ENCODE data around the gene THBS1. TPM values are rescaled to one million over a fixed set of nuclear protein-coding genes. Genes with fewer than 3 reads are reported as not detected.
A peak's percentile ranks its signal among the peaks of the same experiment; 100 is the strongest.

The THBS1 gene
- total RNA-seq, 8 experiments from 2014 or later: 3.2 to 54.8 (median 5.6) TPM

GRCh38 chr15:39553947-39554693 lies 26.8 kb upstream of the THBS1 start:
- 0 to 57% (median 33%) methylated on average over 1 to 2 of the region's 2 CpGs; no CpG with 5 or more reads in 1 of the 10 experiments for WGBS, 10 experiments
- Histone ChIP-seq H3K27ac (no peak overlapping the region), H3K4me1 (replicated peaks in 1 of 2) (no peaks in the 10 kb centered on the region), H3K4me3 (no peak overlapping the region)
- ATAC-seq (replicated peaks in 6 of 8): no peak
- in situ Hi-C loops (cut with MboI; ENCODE audit: low pct_unique_long_range_greater_than_20kb in 2 of 9, low sequenced_read_pairs in 9 of 9, unreplicated experiment in 9 of 9): no loop called here

DNA sequence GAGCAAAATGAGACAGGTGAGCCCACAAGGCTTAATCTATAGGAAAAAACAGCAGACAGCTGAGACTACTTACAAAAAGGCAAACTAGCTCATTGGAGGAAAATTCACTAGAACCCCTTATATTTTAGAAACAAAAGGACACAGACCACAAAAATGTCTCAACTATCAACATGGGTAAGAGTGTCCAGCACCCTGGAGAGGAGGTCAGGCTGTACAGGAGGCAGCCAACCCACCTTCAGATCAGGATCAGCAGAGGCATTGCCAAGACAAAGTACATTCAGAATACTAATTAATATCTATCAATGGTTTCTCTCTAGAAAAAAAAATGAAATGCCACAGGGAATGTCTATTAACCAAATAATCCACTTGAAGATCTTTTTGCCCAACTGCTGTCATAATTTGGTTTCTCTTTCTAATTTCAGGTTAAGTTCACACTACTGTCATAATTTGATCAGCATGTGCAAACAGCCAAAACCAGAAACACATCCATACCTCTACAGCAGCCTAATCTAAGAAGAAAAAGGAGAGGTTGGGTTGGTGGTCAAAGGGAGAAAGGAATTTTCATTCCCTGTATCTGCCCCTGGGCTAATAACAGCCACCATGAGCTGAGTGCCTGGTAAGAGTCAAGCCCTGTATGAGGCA lies 26.0 kb upstream of the THBS1 start:
- ATAC-seq (replicated peaks in 6 of 8): no peak
- Histone ChIP-seq H3K4me1 (replicated peaks in 1 of 2) (no peaks in the 10 kb centered on the region), H3K27ac (no peak overlapping the region), H3K4me3 (no peak overlapping the region)
- in situ Hi-C loops (cut with MboI; ENCODE audit: low pct_unique_long_range_greater_than_20kb in 2 of 9, low sequenced_read_pairs in 9 of 9, unreplicated experiment in 9 of 9): no loop called here

DNA sequence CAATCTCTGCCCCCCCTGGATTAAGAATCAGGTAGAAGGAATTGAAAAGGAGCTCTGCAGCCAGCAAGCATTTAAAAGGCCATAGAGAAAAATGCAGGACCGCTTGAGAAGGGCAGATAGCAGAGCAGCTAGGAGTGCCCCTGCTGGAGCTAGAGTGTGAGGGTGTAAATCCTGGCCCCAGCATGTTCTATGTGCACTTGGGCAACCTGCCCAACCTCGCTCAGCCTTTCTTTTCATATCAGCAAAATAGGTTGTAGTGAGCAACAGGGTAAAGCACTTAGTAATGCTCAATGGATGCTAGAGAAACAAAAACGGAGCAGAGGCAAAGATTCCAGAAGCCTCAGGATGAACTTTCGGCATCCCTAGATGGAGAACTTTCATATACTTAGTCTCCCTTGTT lies 25.0 kb upstream of the THBS1 start:
- no peak overlapping the region for H3K27ac ChIP-seq
- ATAC-seq (replicated peaks in 6 of 8): peak in 1 of 8 experiments; percentile 42
- 60 to 100% (median 86%) methylated on average over 1 to 3 of the region's 4 CpGs; no CpG with 5 or more reads in 2 of the 10 experiments for WGBS, 10 experiments
- in situ Hi-C loops (cut with MboI; ENCODE audit: low pct_unique_long_range_greater_than_20kb in 2 of 9, low sequenced_read_pairs in 9 of 9, unreplicated experiment in 9 of 9): no loop called here
- no peaks in the 10 kb centered on the region for H3K4me1 ChIP-seq (replicated peaks in 1 of 2)
- no peak overlapping the region for H3K4me3 ChIP-seq

- H3K4me3 ChIP-seq: no peak overlapping the region
- H3K4me1 ChIP-seq (replicated peaks in 1 of 2): no peaks in the 10 kb centered on the region
- H3K27ac ChIP-seq: no peak overlapping the region
- 70 to 100% (median 83%) methylated on average over 2 to 5 of the region's 7 CpGs; no CpG with 5 or more reads in 2 of the 10 experiments for WGBS, 10 experiments
- in situ Hi-C loops (cut with MboI; ENCODE audit: low pct_unique_long_range_greater_than_20kb in 2 of 9, low sequenced_read_pairs in 9 of 9, unreplicated experiment in 9 of 9): no loop called here
- ATAC-seq (replicated peaks in 6 of 8): no peak
Measured at GRCh38 chr15:39556461-39556860, 24.4 kb upstream of the THBS1 start.

GRCh38 chr15:39558421-39558820 lies 22.5 kb upstream of the THBS1 start:
- in situ Hi-C loops (cut with MboI; ENCODE audit: low pct_unique_long_range_greater_than_20kb in 2 of 9, low sequenced_read_pairs in 9 of 9, unreplicated experiment in 9 of 9): no loop called here
- ATAC-seq (replicated peaks in 6 of 8): no peak
- WGBS, 10 experiments: 65 to 94% (median 87%) methylated on average over 2 to 3 of the region's 3 CpGs; no CpG with 5 or more reads in 5 of the 10 experiments

DNA sequence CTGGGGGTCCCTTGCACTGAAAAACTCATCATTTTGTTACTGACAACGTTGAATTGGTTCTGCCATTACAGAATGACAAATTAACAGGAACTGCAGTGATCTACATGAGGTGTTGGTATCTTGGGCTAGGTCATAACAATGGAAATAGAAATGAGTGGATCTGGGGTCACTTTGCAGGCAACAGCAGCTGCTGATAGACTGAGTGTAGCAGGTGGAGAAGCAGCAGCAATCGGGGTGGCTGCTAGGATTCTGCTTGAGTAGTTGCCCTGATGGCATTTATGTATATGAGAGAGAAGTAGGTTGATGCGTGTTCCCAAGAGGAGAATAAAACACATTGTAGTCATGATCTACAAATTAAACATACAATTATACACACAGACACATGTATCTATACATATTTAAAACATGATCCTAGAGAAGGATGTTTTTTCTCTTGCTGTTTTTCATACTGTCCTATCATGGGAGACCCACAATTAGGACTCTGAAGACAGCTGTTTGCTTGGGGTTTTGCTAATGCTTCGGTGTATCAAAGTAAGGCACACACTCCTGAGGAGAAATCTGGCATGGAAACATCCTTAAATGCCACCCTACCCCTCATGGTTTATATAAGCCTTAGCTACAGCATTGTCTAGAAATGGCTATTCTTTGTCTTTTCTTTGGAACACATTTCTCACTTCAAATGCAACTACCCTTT lies 15.8 kb upstream of the THBS1 start:
- no peak for ATAC-seq (replicated peaks in 6 of 8)
- Histone ChIP-seq H3K4me1 (replicated peaks in 1 of 2) (no peaks in the 10 kb centered on the region), H3K27ac (no peak overlapping the region), H3K4me3 (no peak overlapping the region)
- WGBS, 10 experiments: 60 to 100% (median 80%) methylated on average over 1 to 3 of the region's 4 CpGs; no CpG with 5 or more reads in 3 of the 10 experiments
- in situ Hi-C loops (cut with MboI; ENCODE audit: low pct_unique_long_range_greater_than_20kb in 2 of 9, low sequenced_read_pairs in 9 of 9, unreplicated experiment in 9 of 9): no loop called here

More at GRCh38 chr15:39558421-39558820, 22.5 kb upstream of the THBS1 start:
- Histone ChIP-seq H3K4me1 (replicated peaks in 1 of 2) (no peaks in the 10 kb centered on the region), H3K27ac (no peak overlapping the region), H3K4me3 (no peak overlapping the region)

GRCh38 chr15:39565851-39566250 lies 15.0 kb upstream of the THBS1 start:
- WGBS, 10 experiments: 80 to 100% (median 100%) methylated on average over 1 to 2 of the region's 2 CpGs; no CpG with 5 or more reads in 4 of the 10 experiments
- Histone ChIP-seq H3K4me1 (replicated peaks in 1 of 2) (no peaks in the 10 kb centered on the region), H3K27ac (no peak overlapping the region), H3K4me3 (no peak overlapping the region)
- in situ Hi-C loops (cut with MboI; ENCODE audit: low pct_unique_long_range_greater_than_20kb in 2 of 9, low sequenced_read_pairs in 9 of 9, unreplicated experiment in 9 of 9): no loop called here
- no peak for ATAC-seq (replicated peaks in 6 of 8)

DNA sequence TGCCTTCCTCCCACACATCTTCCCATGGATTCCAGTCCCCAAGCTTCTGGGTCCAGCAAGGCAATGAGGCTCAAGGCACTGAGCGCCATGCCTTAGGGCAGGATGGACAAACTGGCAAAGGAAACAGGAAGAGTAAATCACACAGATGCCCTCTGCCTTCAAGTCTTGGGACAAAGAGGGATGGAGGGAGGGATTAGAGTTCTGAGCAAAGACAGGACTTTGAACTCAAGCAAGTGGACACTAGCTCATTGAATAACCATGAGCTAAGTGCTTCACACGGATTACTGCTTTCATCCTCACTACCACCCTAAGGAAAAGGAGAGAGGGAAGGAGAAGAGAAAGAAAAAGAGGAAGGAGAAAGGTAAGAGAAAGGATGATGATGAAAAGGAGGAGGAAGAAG lies 7.6 kb upstream of the THBS1 start:
- in situ Hi-C loops (cut with MboI; ENCODE audit: low pct_unique_long_range_greater_than_20kb in 2 of 9, low sequenced_read_pairs in 9 of 9, unreplicated experiment in 9 of 9): loop anchor here in 1 of 9 experiments (10.0 kb wide), 1 partner anchor 398 kb away; no protein-coding TSS in a partner anchor
- WGBS, 10 experiments: 20 to 100% (median 74%) methylated on average over 1 to 2 of the region's 2 CpGs
- no peaks in the 10 kb centered on the region for H3K4me1 ChIP-seq (replicated peaks in 1 of 2)
- ATAC-seq (replicated peaks in 6 of 8): no peak
- no peak overlapping the region for H3K27ac ChIP-seq
- no peak overlapping the region for H3K4me3 ChIP-seq

- Histone ChIP-seq H3K27ac (no peak overlapping the region), H3K4me3 (no peak overlapping the region), H3K4me1 (replicated peaks in 1 of 2) (no peaks in the 10 kb centered on the region)
- ATAC-seq (replicated peaks in 6 of 8): peak in 1 of 8 experiments; percentile 24
- 4 to 100% (median 71%) methylated on average over 2 to 4 of the region's 4 CpGs for WGBS, 10 experiments
- in situ Hi-C loops (cut with MboI; ENCODE audit: low pct_unique_long_range_greater_than_20kb in 2 of 9, low sequenced_read_pairs in 9 of 9, unreplicated experiment in 9 of 9): loop anchor here in 1 of 9 experiments (10.0 kb wide), 1 partner anchor 399 kb away; no protein-coding TSS in a partner anchor
Measured at GRCh38 chr15:39573844-39574243, 7.0 kb upstream of the THBS1 start.

DNA sequence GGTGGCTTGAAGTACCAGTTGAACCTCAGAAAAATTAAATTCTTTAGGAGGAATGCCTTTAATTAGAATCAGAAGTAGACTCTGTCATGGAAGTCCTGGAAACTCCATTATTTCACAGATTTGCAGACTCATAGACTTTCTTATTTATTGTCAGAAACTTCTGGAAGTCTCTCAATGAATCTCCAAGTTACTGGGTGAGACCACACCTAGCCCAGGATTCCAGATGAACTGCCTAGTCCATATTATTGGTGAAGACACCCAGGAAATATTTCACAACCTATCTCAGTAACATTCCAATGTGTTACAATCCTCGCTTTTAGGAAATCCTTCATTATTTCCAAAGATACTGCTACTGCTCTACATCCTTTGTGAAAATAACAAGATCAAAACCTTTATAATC lies 6.5 kb upstream of the THBS1 start:
- Histone ChIP-seq H3K4me1 (replicated peaks in 1 of 2) (peaks cover 0 to 2% of the 10 kb centered on the region in 2 donors), H3K4me3 (no peak overlapping the region), H3K27ac (no peak overlapping the region)
- 0 to 100% (median 63%) methylated on average over 1 of the region's 1 CpG; no CpG with 5 or more reads in 3 of the 10 experiments for WGBS, 10 experiments
- in situ Hi-C loops (cut with MboI; ENCODE audit: low pct_unique_long_range_greater_than_20kb in 2 of 9, low sequenced_read_pairs in 9 of 9, unreplicated experiment in 9 of 9): loop anchor here in 1 of 9 experiments (10.0 kb wide), 1 partner anchor 400 kb away; no protein-coding TSS in a partner anchor
- ATAC-seq (replicated peaks in 6 of 8): peak in 2 of 8 experiments; percentile 45 to 78

DNA sequence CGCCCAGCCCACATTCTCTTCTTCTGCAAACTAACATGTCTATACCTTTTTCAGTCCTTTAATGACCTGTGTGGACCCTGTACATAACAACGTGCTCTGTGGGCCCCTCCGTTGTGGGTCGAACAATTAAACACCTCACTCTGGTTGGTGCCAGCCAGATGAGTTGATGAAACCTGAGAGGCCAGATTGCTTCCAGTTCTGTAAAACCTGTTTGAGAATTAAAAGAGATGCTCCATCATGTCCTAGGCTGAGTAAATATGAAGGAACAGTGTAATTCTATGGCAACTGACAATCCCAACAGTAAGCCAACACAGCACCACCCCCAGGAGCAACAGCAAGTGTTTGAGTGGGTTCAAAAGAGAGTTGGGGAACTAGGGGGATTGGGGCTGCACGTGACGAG lies 5.7 kb upstream of the THBS1 start:
- 70 to 100% (median 93%) methylated on average over 1 to 6 of the region's 6 CpGs; no CpG with 5 or more reads in 1 of the 10 experiments for WGBS, 10 experiments
- in situ Hi-C loops (cut with MboI; ENCODE audit: low pct_unique_long_range_greater_than_20kb in 2 of 9, low sequenced_read_pairs in 9 of 9, unreplicated experiment in 9 of 9): loop anchor here in 4 of 9 experiments (10.0 to 25.0 kb wide), 5 partner anchors 187 to 863 kb away; no protein-coding TSS in a partner anchor
- no peak for ATAC-seq (replicated peaks in 6 of 8)

GRCh38 chr15:39578851-39579486 lies 1.9 kb upstream of the THBS1 start:
- 29 to 100% (median 90%) methylated on average over 1 to 5 of the region's 5 CpGs; no CpG with 5 or more reads in 1 of the 10 experiments for WGBS, 10 experiments
- Histone ChIP-seq H3K4me1 (replicated peaks in 1 of 2) (peaks cover 0 to 5% of the 10 kb centered on the region in 2 donors), H3K4me3 (no peak overlapping the region), H3K27ac (no peak overlapping the region)
- in situ Hi-C loops (cut with MboI; ENCODE audit: low pct_unique_long_range_greater_than_20kb in 2 of 9, low sequenced_read_pairs in 9 of 9, unreplicated experiment in 9 of 9): loop anchor here in 4 of 9 experiments (10.0 to 25.0 kb wide), 5 partner anchors 183 to 867 kb away; no protein-coding TSS in a partner anchor
- ATAC-seq (replicated peaks in 6 of 8): no peak

More for the DNA sequence above, 5.7 kb upstream of the THBS1 start:
- Histone ChIP-seq H3K27ac (no peak overlapping the region), H3K4me1 (replicated peaks in 1 of 2) (peaks cover 0 to 5% of the 10 kb centered on the region in 2 donors), H3K4me3 (no peak overlapping the region)
